Activated gamma-delta T cell (primary cell): ENCODE measurements around the gene ARRB1.
"Not testable (repeated sequence)": the region's sequence is repeated elsewhere in the genome, so short reads cannot be mapped to it uniquely, and the experiment has no call there.

Experiments
- DNase-seq: peaks from one replicate; lab custom pipeline; 2025; lab: John Stamatoyannopoulos, UW

ARRB1 gene

DNA sequence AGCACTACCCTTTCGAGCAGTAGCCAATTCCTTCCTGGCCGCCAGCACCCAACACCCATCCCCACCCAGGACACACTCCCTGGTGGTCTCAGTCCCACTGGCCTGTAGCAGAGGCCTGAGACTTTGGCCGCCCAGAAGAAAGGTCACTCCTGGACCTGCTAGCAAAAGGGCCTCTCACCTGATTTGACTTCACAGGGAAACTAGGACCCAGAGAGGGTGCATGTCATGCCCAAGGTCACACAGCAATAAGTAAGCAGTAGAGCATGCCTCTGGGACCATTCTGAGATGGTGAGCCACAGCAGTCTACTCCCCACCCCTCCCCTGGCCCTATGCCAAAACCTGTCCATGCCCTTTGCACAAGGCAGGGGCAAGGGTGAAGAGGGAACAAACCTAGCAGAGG lies 7.3 kb downstream of the ARRB1 start:
- no peak for DNase-seq

- DNase-seq: no peak
Measured at GRCh38 chr11:75342966-75343870, 8.2 kb downstream of the ARRB1 start.

DNA sequence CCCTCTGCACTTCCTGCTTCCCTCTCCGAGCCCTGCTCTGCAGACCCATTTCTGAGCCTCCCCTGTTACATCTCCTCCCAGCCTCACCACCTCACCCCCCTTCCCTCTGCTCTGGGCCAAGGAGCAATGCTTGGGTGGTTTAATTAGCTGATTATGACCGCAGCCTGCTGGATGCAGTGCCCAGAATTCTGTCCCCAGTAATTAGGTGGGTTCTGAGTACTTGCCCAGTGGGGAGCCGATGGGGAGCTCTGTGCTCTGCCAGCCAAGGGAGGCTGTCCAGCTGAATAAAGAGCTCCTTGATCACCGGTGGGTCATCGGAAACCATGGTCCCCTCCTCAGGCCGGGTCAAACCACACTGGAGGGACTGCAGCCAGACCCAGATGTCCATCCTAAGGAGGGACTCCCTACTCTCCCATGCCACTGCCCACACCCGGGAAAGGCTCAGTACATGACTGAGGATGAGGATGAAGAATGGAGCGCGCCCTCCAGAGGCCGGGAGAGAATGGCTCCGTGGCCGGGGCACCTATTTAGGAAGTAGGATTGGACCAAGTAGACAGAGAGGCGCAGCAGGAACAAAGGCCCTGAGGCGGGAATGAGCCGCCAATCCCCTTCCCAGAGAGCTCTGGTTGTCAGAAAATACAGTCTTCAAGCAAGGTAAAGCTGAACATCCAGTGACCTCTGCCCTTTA lies 9.1 kb downstream of the ARRB1 start:
- no peak for DNase-seq

GRCh38 chr11:75341612-75342011 lies 9.8 kb downstream of the ARRB1 start:
- DNase-seq: no peak

DNA sequence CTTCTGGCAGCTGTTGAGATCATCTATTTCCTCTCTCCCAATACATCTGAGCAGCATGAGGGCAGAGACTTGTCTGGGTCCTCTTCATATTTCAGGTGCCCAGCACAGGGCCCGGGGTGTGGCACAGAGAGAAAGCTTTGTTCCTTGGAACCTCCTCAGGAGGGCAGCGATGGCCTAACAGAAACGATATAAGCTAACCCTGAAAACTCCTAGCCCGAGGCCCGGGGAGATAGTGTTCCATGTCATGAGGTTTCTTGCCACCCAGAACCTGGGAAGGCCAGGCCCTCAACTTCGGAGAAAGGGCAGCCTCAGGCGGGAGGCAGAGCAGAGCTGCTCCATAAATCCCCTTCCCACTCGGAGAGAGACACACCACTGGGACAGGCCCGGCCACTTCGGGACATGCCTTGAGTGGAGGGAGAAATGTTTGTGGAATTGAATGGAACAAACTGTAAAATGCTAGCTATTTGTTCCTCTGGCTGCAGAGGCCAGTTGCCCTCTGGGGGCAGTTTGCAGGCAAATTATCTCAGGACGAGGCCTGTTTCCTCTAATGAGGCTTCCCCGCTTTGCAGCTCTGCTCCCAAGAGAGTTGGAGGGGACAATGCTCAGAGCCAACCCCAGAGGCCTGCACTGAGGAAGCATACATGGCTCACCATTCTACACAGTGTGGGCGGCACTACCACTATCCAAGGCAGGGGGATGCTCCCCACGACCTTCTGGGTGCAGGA lies 11.6 kb downstream of the ARRB1 start:
- DNase-seq: no peak

- no peak for DNase-seq
Measured at GRCh38 chr11:75338516-75339208, 12.8 kb downstream of the ARRB1 start.

- DNase-seq: no peak
Measured at GRCh38 chr11:75337195-75337654, 14.2 kb downstream of the ARRB1 start.

- DNase-seq: no peak
Measured at GRCh38 chr11:75334976-75335375, 16.5 kb downstream of the ARRB1 start.

GRCh38 chr11:75334402-75334891 lies 17.0 kb downstream of the ARRB1 start:
- DNase-seq: no peak

DNA sequence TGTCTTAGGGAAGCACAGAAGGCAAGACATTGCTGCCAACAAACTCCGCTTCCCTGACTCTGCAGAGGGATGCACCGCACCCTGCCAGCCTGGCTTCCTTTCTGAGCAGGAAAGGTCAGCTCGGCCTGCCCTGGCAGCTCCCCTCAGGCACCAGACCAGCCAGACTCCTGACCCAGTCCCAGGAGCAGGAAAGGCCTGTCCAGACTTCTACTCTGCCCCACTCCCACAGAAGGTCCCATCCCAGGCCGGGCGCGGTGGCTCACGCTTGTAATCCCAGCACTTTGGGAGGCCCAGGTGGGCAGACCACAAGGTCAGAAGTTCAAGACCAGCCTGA lies 17.7 kb downstream of the ARRB1 start:
- DNase-seq: no peak

DNA sequence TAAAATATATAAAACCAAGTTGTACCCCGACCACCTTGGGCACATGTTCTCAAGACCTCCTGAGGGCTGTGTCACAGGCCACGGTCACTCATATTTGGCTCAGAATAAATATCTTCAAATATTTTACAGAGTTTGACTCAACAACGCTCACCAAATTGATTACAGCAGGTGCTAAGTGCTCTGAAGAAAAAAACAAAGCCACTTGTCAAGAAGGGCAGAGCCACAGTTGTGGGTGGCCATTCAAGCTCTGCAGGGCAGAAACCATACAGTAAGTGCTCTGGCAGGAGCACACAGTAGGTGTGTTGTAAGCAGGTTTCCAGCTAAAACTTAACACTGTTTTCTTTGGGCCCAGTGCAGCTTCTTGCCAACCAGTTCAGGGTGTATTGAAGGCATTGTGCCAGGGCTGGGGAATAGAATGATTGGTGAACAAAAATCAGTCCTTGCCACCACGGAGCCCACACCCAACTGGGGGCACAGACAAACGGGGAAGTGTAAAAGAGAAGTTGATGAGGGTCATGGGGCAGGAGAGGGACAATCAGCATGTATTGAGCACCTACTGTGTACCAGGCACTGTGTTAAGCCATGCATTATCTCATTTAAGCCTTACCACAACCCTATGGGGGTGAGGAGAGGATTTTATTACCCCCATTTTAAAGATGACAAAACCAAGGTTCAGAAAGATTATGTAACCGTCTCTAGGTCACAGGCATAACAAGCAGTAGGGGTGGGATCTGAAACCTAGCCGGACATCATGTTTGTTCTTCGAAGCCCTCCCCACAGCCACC lies 18.2 kb downstream of the ARRB1 start:
- no peak for DNase-seq

- DNase-seq: not testable (repeated sequence)
Measured at GRCh38 chr11:75331761-75332160, 19.7 kb downstream of the ARRB1 start.

DNA sequence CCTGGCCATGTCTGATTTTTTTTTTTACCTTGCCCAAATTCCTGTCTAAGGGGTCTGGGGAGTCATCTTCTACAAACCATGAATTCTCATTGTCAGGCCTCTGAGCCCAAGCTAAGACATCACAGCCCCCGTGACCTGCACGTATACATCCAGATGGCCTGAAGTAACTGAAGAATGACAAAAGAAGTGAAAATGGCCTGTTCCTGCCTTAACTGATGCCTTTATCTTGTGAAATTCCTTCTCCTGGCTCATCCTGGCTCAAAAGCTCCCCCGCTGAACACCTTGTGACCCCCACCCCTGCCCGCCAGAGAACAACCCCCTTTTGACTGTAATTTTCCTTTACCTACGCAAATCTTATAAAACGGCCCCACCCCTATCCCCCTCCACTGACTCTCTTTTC lies 20.2 kb downstream of the ARRB1 start:
- DNase-seq: not testable (repeated sequence)

- not testable (repeated sequence) for DNase-seq
Measured at GRCh38 chr11:75330886-75331285, 20.6 kb downstream of the ARRB1 start.

DNA sequence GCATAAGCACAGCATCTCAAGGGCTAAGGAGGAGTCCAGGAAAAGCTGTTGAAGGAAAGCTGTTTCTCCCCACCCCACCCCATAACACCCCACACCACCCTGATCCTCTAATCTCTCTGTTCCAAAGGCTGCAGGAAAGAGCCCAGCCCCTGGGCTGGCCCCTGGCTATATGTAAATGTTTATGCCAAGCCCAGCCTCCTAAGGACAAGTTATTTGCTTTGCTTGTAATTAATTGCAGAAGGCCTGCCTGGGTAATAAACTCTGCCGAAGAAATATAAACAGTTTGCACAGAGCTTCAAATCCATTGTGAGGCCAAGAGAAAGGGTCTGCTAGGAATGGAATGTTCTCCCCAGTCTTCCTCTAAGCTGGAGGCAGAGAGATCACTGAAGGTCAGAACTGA lies 21.2 kb downstream of the ARRB1 start:
- no peak for DNase-seq

DNA sequence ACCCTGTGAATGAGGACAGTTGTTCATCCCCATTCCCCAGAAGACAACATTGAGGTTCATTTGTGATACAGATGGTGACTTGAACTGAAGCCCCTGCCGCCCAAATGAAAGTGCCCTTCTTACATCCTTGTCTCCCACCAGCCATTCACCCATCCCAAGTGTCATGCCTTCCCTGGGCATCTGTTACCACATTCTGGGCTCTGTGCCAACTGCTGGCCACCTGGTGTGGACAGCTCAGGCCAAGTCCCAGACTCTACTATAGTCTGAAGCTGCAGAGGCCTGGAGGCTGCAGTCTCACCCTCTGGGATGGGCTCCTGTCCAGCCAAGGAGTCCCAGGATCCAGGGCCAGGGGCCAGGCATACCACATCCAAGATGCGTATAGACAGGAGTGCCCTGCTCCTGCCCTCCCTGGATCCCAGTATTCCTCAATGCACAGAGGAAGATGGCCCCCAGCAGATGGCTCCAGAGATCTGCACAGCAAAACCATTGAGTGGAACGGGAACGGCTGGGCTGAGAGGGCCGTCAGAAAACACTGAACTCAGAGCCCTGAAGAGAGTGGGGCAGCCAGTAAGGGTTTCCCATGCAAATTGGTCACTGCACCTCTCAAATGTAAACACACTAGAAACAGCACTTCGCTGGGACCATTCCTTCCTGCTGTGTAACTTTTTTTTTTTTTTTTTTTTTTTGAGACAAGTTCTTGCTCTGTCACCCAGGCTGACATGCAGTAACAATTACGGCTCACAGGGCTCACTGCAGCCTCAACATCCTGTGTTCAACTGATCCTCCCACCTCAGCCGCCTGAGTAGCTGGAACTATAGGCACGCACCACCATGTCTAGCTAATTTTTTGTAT lies 22.8 kb downstream of the ARRB1 start:
- DNase-seq: no peak

GRCh38 chr11:75326439-75326810 lies 25.0 kb downstream of the ARRB1 start:
- DNase-seq: no peak

DNA sequence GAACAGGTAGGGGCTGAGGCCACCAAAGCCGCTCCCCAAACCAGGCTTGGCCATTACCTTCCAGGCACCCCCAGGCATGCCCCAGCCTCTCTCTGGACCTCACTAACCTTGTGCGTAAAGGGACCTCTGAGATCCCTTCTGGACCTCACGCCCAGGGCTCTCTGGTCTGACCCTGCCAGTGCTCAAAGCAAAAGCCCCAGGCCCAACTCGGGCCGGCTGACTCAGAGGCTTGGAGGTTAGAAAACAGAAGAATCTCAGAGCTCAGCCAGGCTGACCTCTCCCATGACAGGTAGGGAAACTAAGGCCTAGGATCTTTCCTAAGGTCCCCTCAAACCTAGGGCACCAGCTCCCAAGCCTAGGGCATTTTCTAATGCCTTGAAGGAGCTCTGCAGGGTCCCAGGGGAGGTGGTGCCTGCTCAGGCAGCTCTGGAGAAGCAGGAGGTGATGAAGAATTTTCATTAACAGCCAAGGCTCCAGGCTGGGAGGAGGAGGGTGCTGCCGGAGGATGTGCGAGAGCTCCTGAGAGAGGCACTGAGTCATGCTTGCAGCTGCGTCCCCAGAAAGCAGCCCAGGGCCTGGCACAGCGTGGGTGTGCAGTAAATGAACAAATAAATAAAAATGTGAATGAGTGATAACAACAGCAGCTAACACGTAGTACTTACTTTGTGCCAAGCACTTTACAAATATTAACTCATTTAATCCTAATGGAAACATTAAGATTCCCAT lies 25.6 kb downstream of the ARRB1 start:
- DNase-seq: no peak

GRCh38 chr11:75324740-75325139 lies 26.7 kb downstream of the ARRB1 start:
- no peak for DNase-seq
